ENCODE data around the gene MYO1B.

DNA sequence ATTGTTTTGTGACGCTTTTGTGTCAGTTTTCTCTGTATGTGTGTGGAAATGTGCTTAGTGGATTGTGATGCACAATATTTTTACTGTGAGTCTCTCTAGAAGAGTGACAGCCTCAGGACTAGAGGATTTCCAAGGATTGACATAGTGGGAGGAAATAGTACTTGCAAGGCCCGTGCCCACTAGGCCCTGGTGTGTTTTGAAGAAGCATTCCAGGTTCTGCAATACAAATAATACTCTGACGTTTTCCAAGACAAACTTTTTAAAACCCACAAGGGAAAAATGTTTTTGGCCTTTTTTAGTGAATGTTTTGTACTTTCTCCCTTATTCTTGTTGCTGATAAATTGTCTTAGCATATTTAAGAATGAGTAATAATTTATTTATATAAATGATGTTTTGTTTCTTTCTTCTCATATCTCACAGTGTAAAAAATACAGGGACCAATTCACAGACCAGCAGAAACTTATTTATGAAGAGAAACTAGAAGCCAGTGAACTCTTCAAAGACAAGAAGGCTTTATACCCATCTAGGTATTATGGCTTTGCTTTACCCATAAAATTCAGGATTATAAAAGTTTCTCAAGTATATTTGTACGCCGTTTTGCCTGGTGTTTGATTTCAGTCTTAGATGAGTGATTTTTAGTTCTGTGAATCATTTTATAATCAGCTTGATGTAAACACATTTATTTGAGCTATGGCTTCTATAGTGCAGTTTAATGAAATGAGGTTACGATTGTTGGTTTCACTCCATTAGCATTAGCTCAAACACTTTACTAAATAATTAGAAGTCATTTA is 165.6 kb downstream of the MYO1B start:
- TF ChIP-seq POLR2AphosphoS5 (IDR thresholded peaks at IDR 0.05; ENCODE audit: borderline replicate concordance, low read depth, low read length) (no peak), EZH2 (IDR thresholded peaks at IDR 0.05) (no peak), FOXP2 (optimal IDR thresholded peaks at IDR 0.05; ENCODE audit: control extremely low read depth, extremely low read length, insufficient read depth) (no peak)
